ENCODE results near the gene NSUN2.
"Not testable (repeated sequence)": the region's sequence is repeated elsewhere in the genome, so short reads cannot be mapped to it uniquely, and the experiment has no call there.

Gene NSUN2

GRCh38 chr5:6581559-6582426 lies 51.1 kb downstream of the NSUN2 start:
- FAIRE-seq: no peak

GRCh38 chr5:6581090-6581489 lies 51.8 kb downstream of the NSUN2 start:
- FAIRE-seq: no peak

GRCh38 chr5:6579535-6579934 lies 53.3 kb downstream of the NSUN2 start:
- FAIRE-seq: no peak

- FAIRE-seq: no peak
Observed at GRCh38 chr5:6578676-6579343, 54.0 kb downstream of the NSUN2 start.

GRCh38 chr5:6576861-6577501 lies 55.9 kb downstream of the NSUN2 start:
- FAIRE-seq: no peak

- no peak for FAIRE-seq
Observed at GRCh38 chr5:6574537-6575245, 58.2 kb downstream of the NSUN2 start.

GRCh38 chr5:6574111-6574510 lies 58.7 kb downstream of the NSUN2 start:
- FAIRE-seq: no peak

- no peak for FAIRE-seq
Observed at GRCh38 chr5:6573651-6574101, 59.2 kb downstream of the NSUN2 start.

GRCh38 chr5:6572825-6573380 lies 59.9 kb downstream of the NSUN2 start:
- FAIRE-seq: no peak

GRCh38 chr5:6572086-6572824 lies 60.6 kb downstream of the NSUN2 start:
- FAIRE-seq: no peak

GRCh38 chr5:6571607-6572006 lies 61.2 kb downstream of the NSUN2 start:
- not testable (repeated sequence) for FAIRE-seq

- FAIRE-seq: no peak
Observed at GRCh38 chr5:6570530-6570929, 62.3 kb downstream of the NSUN2 start.

GRCh38 chr5:6568889-6569288 lies 64.0 kb downstream of the NSUN2 start:
- FAIRE-seq: no peak

- no peak for FAIRE-seq
Observed at GRCh38 chr5:6568383-6568782, 64.5 kb downstream of the NSUN2 start.

GRCh38 chr5:6567835-6568234 lies 65.0 kb downstream of the NSUN2 start:
- no peak for FAIRE-seq

GRCh38 chr5:6567068-6567467 lies 65.8 kb downstream of the NSUN2 start:
- FAIRE-seq: no peak

- no peak for FAIRE-seq
Observed at GRCh38 chr5:6565492-6565891, 67.4 kb downstream of the NSUN2 start.

- FAIRE-seq: no peak
Observed at GRCh38 chr5:6557807-6558575, 74.9 kb downstream of the NSUN2 start.

GRCh38 chr5:6556802-6557102 lies 76.1 kb downstream of the NSUN2 start:
- FAIRE-seq: no peak

- no peak for FAIRE-seq
Observed at GRCh38 chr5:6556089-6556801, 76.6 kb downstream of the NSUN2 start.

- FAIRE-seq: no peak
Observed at GRCh38 chr5:6554812-6555211, 78.0 kb downstream of the NSUN2 start.
